ENCODE data around the gene HDAC4.

The HDAC4 gene

GRCh38 chr2:239025951-239026461 is 374.8 kb downstream of the HDAC4 start:
- DNase-seq (ENCODE audit: low spot score), result no peak

DNA sequence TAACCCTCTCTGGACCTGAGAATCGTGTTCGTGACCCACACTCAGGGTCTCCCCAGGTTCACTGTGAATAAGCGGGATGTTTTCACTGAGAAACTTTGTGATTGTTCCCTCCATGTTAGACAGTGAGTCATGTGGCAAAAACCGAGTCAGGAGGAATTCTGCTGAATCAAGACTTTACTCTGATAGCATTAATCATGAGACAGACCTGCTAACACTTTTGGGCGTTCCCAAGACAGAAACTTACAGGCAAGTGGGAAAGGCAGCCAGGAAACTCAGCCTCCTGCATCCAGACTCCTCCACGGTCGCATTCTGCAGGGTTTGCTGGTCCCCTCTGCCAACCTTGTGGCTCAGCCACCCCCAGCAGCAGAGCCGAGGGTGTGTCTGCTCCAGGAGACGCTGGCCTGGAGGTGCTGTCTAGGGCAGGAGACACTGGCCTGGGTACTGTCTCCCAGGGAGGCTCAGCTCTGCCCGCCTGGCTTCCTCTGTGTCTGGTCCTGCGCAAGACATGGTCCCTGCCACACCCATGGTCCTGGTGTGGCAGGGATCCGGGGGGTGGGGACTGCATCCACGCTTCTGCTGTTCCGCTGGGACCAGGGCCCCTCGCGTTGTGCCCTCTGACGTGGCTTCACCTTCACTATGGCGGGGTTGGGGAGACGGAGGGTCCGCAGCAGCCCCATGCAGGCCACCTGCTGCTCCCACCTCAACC is 375.6 kb downstream of the HDAC4 start:
- no peak for DNase-seq (ENCODE audit: low spot score)

DNA sequence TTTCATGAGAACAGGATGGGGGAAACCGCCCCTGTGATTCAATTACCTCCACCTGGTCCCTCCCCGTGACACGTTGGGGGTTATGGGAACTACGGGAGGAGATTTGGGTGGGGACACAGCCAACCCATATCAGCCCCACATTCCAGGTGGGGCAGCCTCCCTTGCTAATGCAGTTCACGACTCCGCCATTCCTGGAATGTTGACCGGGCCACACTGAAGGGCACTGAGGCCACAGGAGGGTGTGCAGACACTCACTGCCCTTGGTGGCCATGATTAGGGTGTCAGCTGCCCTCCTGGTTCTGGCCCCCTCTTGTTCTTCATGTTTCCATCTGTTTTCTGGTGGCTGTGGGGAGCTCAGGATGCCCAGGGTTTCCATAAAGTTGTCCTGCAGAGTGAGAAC is 376.6 kb downstream of the HDAC4 start:
- no peak for DNase-seq (ENCODE audit: low spot score)

- DNase-seq (ENCODE audit: low spot score), result no peak
Measured at GRCh38 chr2:239022437-239023260, 378.2 kb downstream of the HDAC4 start.

GRCh38 chr2:239021651-239022436 is 379.0 kb downstream of the HDAC4 start:
- DNase-seq (ENCODE audit: low spot score), result no peak

DNA sequence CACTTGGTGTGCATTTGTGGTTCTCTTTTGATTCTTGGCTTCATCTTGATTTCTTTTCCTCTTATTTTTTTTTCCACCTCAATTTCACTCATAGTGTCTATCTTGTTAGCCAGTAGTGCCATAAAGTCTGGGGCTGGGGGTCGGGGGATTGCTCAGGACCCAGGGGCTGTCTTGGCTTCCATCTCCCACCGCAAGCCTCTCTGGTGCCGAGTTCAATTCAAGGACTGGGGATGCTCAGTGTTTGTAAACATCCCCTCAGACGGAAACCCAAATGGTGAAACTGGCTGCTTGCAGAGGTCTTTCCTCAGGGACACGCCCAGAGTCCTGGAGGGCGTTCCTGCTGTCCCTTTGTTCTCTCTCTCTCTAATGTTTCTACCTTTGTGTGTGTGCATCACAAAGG is 379.6 kb downstream of the HDAC4 start:
- no peak for DNase-seq (ENCODE audit: low spot score)

DNA sequence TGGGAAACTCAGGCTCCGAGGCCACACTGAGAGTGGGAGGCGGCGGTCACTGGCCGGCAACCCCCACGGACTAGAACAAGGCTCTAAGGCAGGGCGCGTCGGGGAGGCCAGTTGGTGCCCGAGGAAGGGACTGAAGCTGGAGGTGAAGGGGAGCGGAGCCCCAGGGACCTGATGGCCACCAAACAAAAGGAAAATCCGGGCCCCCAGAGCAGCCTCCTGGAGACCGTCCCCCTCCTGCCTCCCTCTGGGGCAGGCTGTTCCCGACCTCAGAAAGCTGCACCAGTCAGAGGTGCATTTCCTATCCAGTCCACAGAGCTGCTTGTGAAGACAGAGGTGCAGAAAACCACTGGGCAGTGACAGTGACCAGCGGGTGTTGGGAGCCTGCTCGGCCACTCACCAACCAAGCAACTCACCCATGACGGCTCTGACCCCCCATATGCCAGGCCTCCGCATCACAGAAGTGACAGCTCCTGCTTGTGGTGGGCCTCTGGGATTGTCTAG is 380.2 kb downstream of the HDAC4 start:
- no peak for DNase-seq (ENCODE audit: low spot score)

- DNase-seq (ENCODE audit: low spot score), result no peak
Measured at GRCh38 chr2:239019183-239019581, 381.6 kb downstream of the HDAC4 start.

- DNase-seq (ENCODE audit: low spot score), result no peak
Measured at GRCh38 chr2:239018271-239019182, 382.3 kb downstream of the HDAC4 start.

GRCh38 chr2:239017491-239018098 is 383.2 kb downstream of the HDAC4 start:
- DNase-seq (ENCODE audit: low spot score), result no peak

- DNase-seq (ENCODE audit: low spot score), result no peak
Measured at GRCh38 chr2:239015901-239016675, 384.7 kb downstream of the HDAC4 start.

DNA sequence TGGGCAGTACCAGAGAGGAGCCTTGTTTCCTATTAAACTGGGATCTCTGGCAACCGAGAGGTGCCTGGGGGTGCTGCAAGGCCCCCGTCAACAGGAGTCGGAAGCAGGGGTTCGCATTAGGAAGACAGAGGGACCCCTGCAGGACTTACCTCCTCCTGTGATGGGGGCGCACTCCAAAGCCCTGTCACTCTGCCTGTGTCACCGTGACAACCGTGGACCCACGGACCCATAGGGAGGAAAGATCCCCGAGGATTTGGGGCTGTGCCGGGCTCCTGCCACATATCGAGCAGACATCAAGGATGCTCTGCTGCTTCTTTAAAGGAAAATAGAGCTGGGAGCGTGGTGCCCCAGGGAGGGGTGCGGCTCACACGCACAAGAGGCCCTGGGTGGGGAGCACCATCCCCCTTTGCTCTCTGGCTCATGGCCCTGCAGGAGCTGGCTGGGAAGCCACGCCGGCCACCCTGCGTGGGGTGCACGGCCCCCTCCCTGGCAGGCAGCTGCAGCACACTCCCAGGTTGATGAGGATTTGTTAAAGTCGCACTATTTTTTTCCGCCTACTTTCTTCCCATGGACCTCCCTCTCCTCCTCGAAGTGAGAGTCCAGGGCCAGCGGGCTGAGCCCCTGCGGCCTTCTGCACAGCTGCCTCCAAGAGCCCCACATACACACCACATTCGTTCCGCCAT is 385.5 kb downstream of the HDAC4 start:
- no peak for DNase-seq (ENCODE audit: low spot score)

- no peak for DNase-seq (ENCODE audit: low spot score)
Measured at GRCh38 chr2:239014458-239015217, 386.2 kb downstream of the HDAC4 start.

- DNase-seq (ENCODE audit: low spot score), result no peak
Measured at GRCh38 chr2:239013678-239013976, 387.2 kb downstream of the HDAC4 start.

- DNase-seq (ENCODE audit: low spot score), result no peak
Measured at GRCh38 chr2:239012936-239013677, 387.7 kb downstream of the HDAC4 start.

DNA sequence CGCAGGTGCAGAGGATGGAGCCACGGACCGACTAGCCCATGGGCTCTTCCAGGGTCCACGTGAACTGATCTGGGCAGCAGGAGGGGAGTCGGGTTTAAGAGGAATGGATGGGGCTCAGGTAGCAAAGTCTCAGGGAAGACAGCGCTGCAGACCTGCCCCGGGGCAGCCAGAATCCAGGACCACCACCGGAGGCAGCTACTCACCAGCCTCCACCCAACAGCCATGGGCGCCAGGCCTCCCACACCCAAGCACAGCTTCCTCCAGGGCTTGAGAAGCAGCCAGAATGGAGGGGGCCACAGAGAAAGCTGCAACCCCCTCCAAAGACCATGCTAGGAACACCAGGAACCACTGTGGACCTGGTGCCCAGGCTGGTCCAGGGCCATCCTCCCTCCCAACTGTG is 388.6 kb downstream of the HDAC4 start:
- no peak for DNase-seq (ENCODE audit: low spot score)

GRCh38 chr2:239009589-239009961 is 391.2 kb downstream of the HDAC4 start:
- DNase-seq (ENCODE audit: low spot score), result no peak
